PC-9 (cell line): ENCODE data around the gene UNC13B. TPM values are rescaled to one million over a fixed set of nuclear protein-coding genes. Genes with fewer than 3 reads are reported as not detected.

Source experiments
- BruUV-seq: library from RNA; stranded (reverse); fragments of 400-500 nt; replicated peaks from 2 replicates; lab custom pipeline; 2021; lab: Mats Ljungman, UMichigan
- CTCF ChIA-PET: fragments of 300-600 bp; sonication (Branson Sonifier 250); formaldehyde crosslinking; loops from one replicate; lab custom pipeline; 2022; ENCODE audit warnings: antibody characterized with exemption; lab: Charles Lee
- POLR2A ChIA-PET: fragments of 300-600 bp; sonication (Branson Sonifier 250); formaldehyde crosslinking; loops from one replicate; lab custom pipeline; 2022; ENCODE audit warnings: antibody characterized with exemption; ENCODE audit not compliant: unreplicated experiment; lab: Charles Lee
- DNase-seq, 2 experiments: peaks; one replicate each; pipeline versions ENCODE4 v3.0.0 to v3.0.0-alpha.2; 2015 to 2022; ENCODE audit warnings: mixed read lengths in 1 of 2
- H2AFZ ChIP-seq: fragments of 200-600 bp; sonication (generic); 2 replicates; pipeline ENCODE4 v1.8.1; 2017; ENCODE audit warnings: antibody characterized with exemption
- H3F3A ChIP-seq: fragments of 200-600 bp; sonication (generic); 2 replicates; pipeline ENCODE4 v1.8.1; 2017; ENCODE audit warnings: antibody characterized with exemption, mild to moderate bottlenecking, low read depth; ENCODE audit not compliant: insufficient read depth
- H3K27ac ChIP-seq: fragments of 200-600 bp; sonication (generic); 2 replicates; pipeline ENCODE4 v1.6.1; 2016; ENCODE audit warnings: mixed run types
- H3K27me3 ChIP-seq: fragments of 200-600 bp; sonication (generic); 2 replicates; pipeline ENCODE4 v1.6.1; 2016; ENCODE audit warnings: low read depth, mixed run types; ENCODE audit not compliant: insufficient read depth
- H3K36me3 ChIP-seq: fragments of 200-600 bp; sonication (generic); 2 replicates; pipeline ENCODE4 v1.6.1; 2016; ENCODE audit warnings: low read depth, mixed run types
- H3K4me1 ChIP-seq: fragments of 200-600 bp; sonication (generic); replicated peaks from 2 replicates; pipeline ENCODE4 v1.6.1; 2016; ENCODE audit warnings: mixed run types; ENCODE audit not compliant: insufficient read depth
- H3K4me2 ChIP-seq: fragments of 200-600 bp; sonication (generic); 2 replicates; pipeline ENCODE4 v1.6.1; 2017; ENCODE audit warnings: mixed run types
- H3K4me3 ChIP-seq: fragments of 200-600 bp; sonication (generic); 2 replicates; pipeline ENCODE4 v1.6.1; 2016; ENCODE audit warnings: mixed run types
- H3K79me2 ChIP-seq: fragments of 200-600 bp; sonication (generic); 2 replicates; pipeline ENCODE4 v1.6.1; 2017; ENCODE audit warnings: low read depth, mixed run types
- H3K9me2 ChIP-seq: fragments of 200-600 bp; sonication (generic); 2 replicates; pipeline ENCODE4 v1.8.1; 2017; ENCODE audit warnings: mild to moderate bottlenecking; ENCODE audit not compliant: insufficient read depth
- H3K9me3 ChIP-seq: fragments of 200-600 bp; sonication (generic); 2 replicates; pipeline ENCODE4 v1.8.1; 2016; ENCODE audit warnings: low read depth; ENCODE audit not compliant: insufficient read depth
- H4K20me1 ChIP-seq: fragments of 200-600 bp; sonication (generic); 2 replicates; pipeline ENCODE4 v1.8.1; 2017; ENCODE audit not compliant: insufficient read depth
- EZH2 ChIP-seq: fragments of 200-600 bp; sonication (generic); IDR thresholded peaks from 2 replicates; pipeline ENCODE4 v1.8.0; 2017; ENCODE audit warnings: antibody characterized with exemption, low read depth
- intact Hi-C: fragments of 100-400 bp; cut with micrococcal nuclease; formaldehyde crosslinking; loops from one replicate; pipeline ENCODE4 v1.10.0; 2022; ENCODE audit not compliant: unreplicated experiment
- total RNA-seq: library from RNA; stranded (reverse); gene quantifications from 2 replicates; pipeline ENCODE4 v1.2.3, GENCODE V29; 2021
- TF ChIP-seq, protein P1 (sequence below): fragments of 200-600 bp; sonication (generic); conservative IDR thresholded peaks from 2 replicates; pipeline ENCODE4 v1.6.1; 2017; ENCODE audit warnings: mixed run types, antibody characterized with exemption, mild to moderate bottlenecking, moderate library complexity

The UNC13B gene
- total RNA-seq, 1 experiment from 2014 or later = not detected

DNA sequence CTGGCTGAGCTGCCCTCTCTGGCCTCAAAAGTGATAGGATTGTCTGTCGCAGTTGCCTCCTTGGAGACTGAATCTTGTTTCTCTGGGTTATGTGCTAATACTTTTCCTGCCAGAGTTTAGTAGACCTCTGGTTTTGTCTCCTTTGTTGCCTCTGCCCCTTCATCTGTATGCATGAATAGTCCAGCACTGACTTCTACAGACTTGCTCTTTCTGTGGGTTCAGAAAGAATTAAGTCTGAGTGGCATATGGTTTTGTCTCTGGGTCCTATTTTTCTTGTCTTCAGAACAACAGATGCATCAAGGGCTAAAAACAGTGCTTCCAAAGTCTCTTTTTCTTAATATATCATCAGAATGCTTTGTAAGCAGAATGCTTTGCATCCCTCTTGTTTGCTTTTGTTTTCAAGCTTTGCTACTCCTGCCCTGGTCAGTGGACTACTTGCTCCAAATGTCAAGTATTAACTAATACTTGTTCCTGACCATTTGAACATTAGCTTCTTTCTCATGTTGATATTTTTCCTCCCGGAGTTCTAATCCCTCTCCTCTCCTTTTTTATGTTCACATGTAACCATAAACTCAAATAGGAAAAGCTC is 131.7 kb downstream of the UNC13B start:
- no peaks in the 10 kb centered on the region for H4K20me1 ChIP-seq
- ChIA-PET POLR2A (no interaction called here), CTCF (no interaction called here)
- 0 out of 2 replicates have a peak, but pooled peaks cover 4% of the 10 kb centered on the region for H3K27me3 ChIP-seq
- TF ChIP-seq EZH2 = no peak
- TF ChIP-seq, protein P1, sequence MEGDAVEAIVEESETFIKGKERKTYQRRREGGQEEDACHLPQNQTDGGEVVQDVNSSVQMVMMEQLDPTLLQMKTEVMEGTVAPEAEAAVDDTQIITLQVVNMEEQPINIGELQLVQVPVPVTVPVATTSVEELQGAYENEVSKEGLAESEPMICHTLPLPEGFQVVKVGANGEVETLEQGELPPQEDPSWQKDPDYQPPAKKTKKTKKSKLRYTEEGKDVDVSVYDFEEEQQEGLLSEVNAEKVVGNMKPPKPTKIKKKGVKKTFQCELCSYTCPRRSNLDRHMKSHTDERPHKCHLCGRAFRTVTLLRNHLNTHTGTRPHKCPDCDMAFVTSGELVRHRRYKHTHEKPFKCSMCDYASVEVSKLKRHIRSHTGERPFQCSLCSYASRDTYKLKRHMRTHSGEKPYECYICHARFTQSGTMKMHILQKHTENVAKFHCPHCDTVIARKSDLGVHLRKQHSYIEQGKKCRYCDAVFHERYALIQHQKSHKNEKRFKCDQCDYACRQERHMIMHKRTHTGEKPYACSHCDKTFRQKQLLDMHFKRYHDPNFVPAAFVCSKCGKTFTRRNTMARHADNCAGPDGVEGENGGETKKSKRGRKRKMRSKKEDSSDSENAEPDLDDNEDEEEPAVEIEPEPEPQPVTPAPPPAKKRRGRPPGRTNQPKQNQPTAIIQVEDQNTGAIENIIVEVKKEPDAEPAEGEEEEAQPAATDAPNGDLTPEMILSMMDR = no peak
- no peaks in the 10 kb centered on the region for H3F3A ChIP-seq
- no peak overlapping the region for H3K4me2 ChIP-seq
- H3K9me3 ChIP-seq = no peaks in the 10 kb centered on the region
- no peak overlapping the region for H3K27ac ChIP-seq
- H3K4me3 ChIP-seq = no peak overlapping the region
- no peaks in the 10 kb centered on the region for H3K9me2 ChIP-seq
- no peak for DNase-seq
- H3K79me2 ChIP-seq = no peaks in the 10 kb centered on the region
- no peak overlapping the region for H2AFZ ChIP-seq
- no TSS peak for BruUV-seq
- no peaks in the 10 kb centered on the region for H3K36me3 ChIP-seq
- H3K4me1 ChIP-seq = no peaks in the 10 kb centered on the region
- intact Hi-C loops = no loop called here

DNA sequence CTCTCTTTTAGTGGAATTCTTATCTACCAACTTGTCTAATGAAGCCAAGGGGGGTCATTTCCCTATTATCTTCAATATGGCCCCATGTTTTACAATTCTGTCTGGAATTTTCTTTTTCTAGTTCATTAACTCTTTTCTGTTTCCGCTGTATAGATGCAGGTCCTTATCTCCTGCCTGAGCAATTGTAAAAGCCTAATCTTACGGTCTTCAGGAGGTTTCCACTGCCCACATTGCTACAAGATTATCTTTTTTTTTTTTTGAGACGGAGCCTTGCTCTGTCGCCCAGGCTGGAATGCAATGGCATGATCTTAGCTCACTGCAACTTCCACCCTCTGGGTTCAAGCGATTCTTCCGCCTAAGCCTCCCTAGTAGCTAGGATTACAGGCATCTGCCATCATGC is 132.3 kb downstream of the UNC13B start:
- no peak for DNase-seq
- Histone ChIP-seq H3K36me3 (no peaks in the 10 kb centered on the region), H3K9me3 (no peaks in the 10 kb centered on the region), H3K4me2 (no peak overlapping the region), H3K79me2 (no peaks in the 10 kb centered on the region), H3K27me3 (0 out of 2 replicates have a peak, but pooled peaks cover 4% of the 10 kb centered on the region), H2AFZ (no peak overlapping the region), H3F3A (no peaks in the 10 kb centered on the region), H3K27ac (no peak overlapping the region), H3K9me2 (no peaks in the 10 kb centered on the region), H3K4me3 (no peak overlapping the region), H3K4me1 (no peaks in the 10 kb centered on the region), H4K20me1 (no peaks in the 10 kb centered on the region)
- TF ChIP-seq EZH2 = no peak
- TF ChIP-seq, protein P1 = no peak
- ChIA-PET CTCF (no interaction called here), POLR2A (no interaction called here)
- BruUV-seq = no TSS peak
- intact Hi-C loops = no loop called here

- Histone ChIP-seq H3F3A (no peaks in the 10 kb centered on the region), H4K20me1 (no peaks in the 10 kb centered on the region), H3K79me2 (no peaks in the 10 kb centered on the region), H3K36me3 (no peaks in the 10 kb centered on the region), H3K4me1 (no peaks in the 10 kb centered on the region), H3K27me3 (0 out of 2 replicates have a peak, but pooled peaks cover 4% of the 10 kb centered on the region), H2AFZ (no peak overlapping the region), H3K9me2 (no peaks in the 10 kb centered on the region), H3K9me3 (no peaks in the 10 kb centered on the region), H3K27ac (no peak overlapping the region), H3K4me2 (no peak overlapping the region), H3K4me3 (no peak overlapping the region)
- CTCF ChIA-PET = no interaction called here
- BruUV-seq = no TSS peak
- no peak for DNase-seq
- TF ChIP-seq, protein P1 = no peak
- no peak for TF ChIP-seq EZH2
- intact Hi-C loops = no loop called here
- POLR2A ChIA-PET = no interaction called here
These were observed 132.7 kb downstream of the UNC13B start for GRCh38 chr9:35294556-35294955.
